D721Med (cell line): ENCODE measurements around the gene STMND1.

Source experiments
- DNase-seq: peaks from one replicate; pipeline ENCODE4 v3.0.0; 2011; ENCODE audit warnings: low spot score; ENCODE audit not compliant: insufficient read length
- FAIRE-seq: peaks from 2 replicates; lab custom pipeline; 2011; peaks lifted over from hg19 to GRCh38; lab: Jason Lieb, UNC
- CTCF ChIP-seq: IDR thresholded peaks from 2 replicates; pipeline ENCODE4 v1.5.1; 2012; ENCODE audit warnings: mild to moderate bottlenecking, control low read depth; ENCODE audit not compliant: insufficient read depth; ENCODE audit errors: missing control alignments

The STMND1 gene

GRCh38 chr6:17098538-17098937 lies 3.3 kb upstream of the STMND1 start:
- TF ChIP-seq CTCF, result no peak
- DNase-seq (no peak), FAIRE-seq (no peak)

- FAIRE-seq (no peak), DNase-seq (no peak)
- no peak for TF ChIP-seq CTCF
Measured at GRCh38 chr6:17099401-17100059, 2.3 kb upstream of the STMND1 start.

GRCh38 chr6:17100806-17101205 lies 1.0 kb upstream of the STMND1 start:
- FAIRE-seq (no peak), DNase-seq (no peak)
- no peak for TF ChIP-seq CTCF

- DNase-seq (no peak), FAIRE-seq (no peak)
- no peak for TF ChIP-seq CTCF
Measured at GRCh38 chr6:17102258-17102870, 514 bp downstream of the STMND1 start.

GRCh38 chr6:17103715-17104114 lies 1.9 kb downstream of the STMND1 start:
- no peak for FAIRE-seq
- DNase-seq, result no peak

GRCh38 chr6:17107863-17108262 lies 6.0 kb downstream of the STMND1 start:
- no peak for FAIRE-seq
- TF ChIP-seq CTCF, result no peak
- DNase-seq, result no peak

More at GRCh38 chr6:17103715-17104114, 1.9 kb downstream of the STMND1 start:
- TF ChIP-seq CTCF, result peak; percentile 23
